Stimulated activated effector memory CD8-positive, alpha-beta T cell treated with anti-CD3 and anti-CD28 coated beads, Interleukin-12 subunit alpha, Interleukin-12 subunit beta, amount 100 ng/mL, for 72 hours (primary cell): ENCODE measurements around the gene HCK.

Experiments used
- ATAC-seq: fragments of 150-1000 bp; cut with Tn5 transposase; 2 replicates; pipeline ENCODE4 v1.10.0; 2021
- DNase-seq, 2 donors: peaks; one replicate each; pipeline ENCODE4 v3.0.0; 2021 to 2022; ENCODE audit warnings: low spot score in 2 of 2
- H3K27ac Mint-ChIP-seq: one replicate; pipeline ENCODE4 v1.8.0; 2022; ENCODE audit warnings: mild to moderate bottlenecking, mixed read lengths
- H3K36me3 Mint-ChIP-seq: one replicate; pipeline ENCODE4 v1.8.0; 2022; ENCODE audit warnings: mild to moderate bottlenecking, mixed read lengths
- H3K4me1 Mint-ChIP-seq: one replicate; pipeline ENCODE4 v1.8.0; 2022; ENCODE audit warnings: mixed read lengths
- H3K4me3 Mint-ChIP-seq: one replicate; pipeline ENCODE4 v1.8.0; 2022; ENCODE audit warnings: mild to moderate bottlenecking, mixed read lengths
- H3K9me3 Mint-ChIP-seq: one replicate; pipeline ENCODE4 v1.8.0; 2022; ENCODE audit warnings: mixed read lengths

HCK gene

GRCh38 chr20:32089637-32090362 lies 37.8 kb downstream of the HCK start:
- ATAC-seq, result no peak
- Mint-ChIP-seq H3K4me1 (peaks cover 11% of the 10 kb centered on the region), H3K27ac (no peak overlapping the region), H3K36me3 (no peaks in the 10 kb centered on the region), H3K4me3 (no peak overlapping the region), H3K9me3 (no peaks in the 10 kb centered on the region)
- DNase-seq, result no peak

- Mint-ChIP-seq H3K36me3 (no peaks in the 10 kb centered on the region), H3K27ac (no peak overlapping the region), H3K4me1 (peaks cover 5% of the 10 kb centered on the region)
These were observed 39.9 kb downstream of the HCK start for GRCh38 chr20:32091888-32092346.

GRCh38 chr20:32098786-32099185 lies 46.7 kb downstream of the HCK start:
- Mint-ChIP-seq H3K36me3 (no peaks in the 10 kb centered on the region), H3K27ac (no peak overlapping the region)
- ATAC-seq, result no peak

More at GRCh38 chr20:32091888-32092346, 39.9 kb downstream of the HCK start:
- DNase-seq (peak; percentile 63 to 87), ATAC-seq (peak; percentile 79)
- Mint-ChIP-seq H3K4me3 (no peak overlapping the region), H3K9me3 (no peaks in the 10 kb centered on the region)

GRCh38 chr20:32108814-32109391 lies 56.9 kb downstream of the HCK start:
- ATAC-seq (no peak), DNase-seq (no peak)
- Mint-ChIP-seq H3K36me3 (peaks cover 24% of the 10 kb centered on the region), H3K9me3 (no peaks in the 10 kb centered on the region), H3K4me3 (peak overlapping the region; percentile 97), H3K27ac (peak overlapping the region; percentile 98), H3K4me1 (peaks cover 31% of the 10 kb centered on the region)

More at GRCh38 chr20:32098786-32099185, 46.7 kb downstream of the HCK start:
- peaks cover 5% of the 10 kb centered on the region for H3K4me1 Mint-ChIP-seq
- H3K9me3 Mint-ChIP-seq, result no peaks in the 10 kb centered on the region
- DNase-seq, result no peak
- no peak overlapping the region for H3K4me3 Mint-ChIP-seq

- peaks cover 38% of the 10 kb centered on the region for H3K4me1 Mint-ChIP-seq
- H3K36me3 Mint-ChIP-seq, result peaks cover 27% of the 10 kb centered on the region
- DNase-seq (peak; percentile 83 to 97), ATAC-seq (peak; percentile 86)
- peak within 1 kb of the TSS; percentile 97 for H3K4me3 Mint-ChIP-seq
- no peaks in the 10 kb centered on the region for H3K9me3 Mint-ChIP-seq
- peak within 1 kb of the TSS; percentile 98 for H3K27ac Mint-ChIP-seq
These were observed 57.5 kb downstream of the HCK start, which contains the start of gene TM9SF4 for GRCh38 chr20:32109392-32110172. Gene TM9SF4, plus strand, starts transcription at chr20:32109714. Its CDS starts 27 bp downstream, at chr20:32109741.

- H3K4me3 Mint-ChIP-seq, result peak overlapping the region; percentile 97
These were observed 58.2 kb downstream of the HCK start for GRCh38 chr20:32110173-32110704.

GRCh38 chr20:32110727-32111126 lies 58.7 kb downstream of the HCK start:
- no peak for DNase-seq
- no peaks in the 10 kb centered on the region for H3K9me3 Mint-ChIP-seq
- peaks cover 39% of the 10 kb centered on the region for H3K36me3 Mint-ChIP-seq
- H3K4me3 Mint-ChIP-seq, result peak overlapping the region; percentile 97
- peak overlapping the region; percentile 98 for H3K27ac Mint-ChIP-seq
- H3K4me1 Mint-ChIP-seq, result peaks cover 47% of the 10 kb centered on the region
- no peak for ATAC-seq

More at GRCh38 chr20:32110173-32110704, 58.2 kb downstream of the HCK start:
- Mint-ChIP-seq H3K9me3 (no peaks in the 10 kb centered on the region), H3K36me3 (peaks cover 34% of the 10 kb centered on the region), H3K27ac (peak overlapping the region; percentile 98), H3K4me1 (peaks cover 44% of the 10 kb centered on the region)
- no peak for DNase-seq
- peak; percentile 56 for ATAC-seq

GRCh38 chr20:32111156-32111686 lies 59.2 kb downstream of the HCK start:
- peak overlapping the region; percentile 97 for H3K4me3 Mint-ChIP-seq
- peaks cover 48% of the 10 kb centered on the region for H3K4me1 Mint-ChIP-seq

GRCh38 chr20:32111753-32112152 lies 59.7 kb downstream of the HCK start:
- peaks cover 53% of the 10 kb centered on the region for H3K4me1 Mint-ChIP-seq
- peaks cover 49% of the 10 kb centered on the region for H3K36me3 Mint-ChIP-seq
- H3K4me3 Mint-ChIP-seq, result peak overlapping the region; percentile 97
- no peak for ATAC-seq
- H3K27ac Mint-ChIP-seq, result peak overlapping the region; percentile 98
- H3K9me3 Mint-ChIP-seq, result no peaks in the 10 kb centered on the region
- no peak for DNase-seq

More at GRCh38 chr20:32111156-32111686, 59.2 kb downstream of the HCK start:
- peaks cover 44% of the 10 kb centered on the region for H3K36me3 Mint-ChIP-seq
- H3K27ac Mint-ChIP-seq, result peak overlapping the region; percentile 98
- DNase-seq (no peak), ATAC-seq (no peak)
- H3K9me3 Mint-ChIP-seq, result no peaks in the 10 kb centered on the region

GRCh38 chr20:32112841-32113240 lies 60.8 kb downstream of the HCK start:
- Mint-ChIP-seq H3K36me3 (peaks cover 54% of the 10 kb centered on the region), H3K27ac (no peak overlapping the region), H3K4me1 (peaks cover 53% of the 10 kb centered on the region), H3K4me3 (no peak overlapping the region), H3K9me3 (no peaks in the 10 kb centered on the region)
- ATAC-seq (peak; percentile 63), DNase-seq (no peak)

GRCh38 chr20:32113591-32114260 lies 61.7 kb downstream of the HCK start:
- Mint-ChIP-seq H3K27ac (no peak overlapping the region), H3K36me3 (peaks cover 54% of the 10 kb centered on the region), H3K4me3 (no peak overlapping the region), H3K4me1 (peaks cover 53% of the 10 kb centered on the region), H3K9me3 (no peaks in the 10 kb centered on the region)
- DNase-seq (no peak), ATAC-seq (no peak)

GRCh38 chr20:32114305-32114960 lies 62.4 kb downstream of the HCK start:
- H3K36me3 Mint-ChIP-seq, result peaks cover 51% of the 10 kb centered on the region
- DNase-seq (no peak), ATAC-seq (no peak)
- peaks cover 53% of the 10 kb centered on the region for H3K4me1 Mint-ChIP-seq
- H3K9me3 Mint-ChIP-seq, result no peaks in the 10 kb centered on the region
- H3K4me3 Mint-ChIP-seq, result no peak overlapping the region
- H3K27ac Mint-ChIP-seq, result no peak overlapping the region

- H3K9me3 Mint-ChIP-seq, result no peaks in the 10 kb centered on the region
- no peak overlapping the region for H3K4me3 Mint-ChIP-seq
- no peak overlapping the region for H3K27ac Mint-ChIP-seq
- peaks cover 50% of the 10 kb centered on the region for H3K4me1 Mint-ChIP-seq
- H3K36me3 Mint-ChIP-seq, result peaks cover 42% of the 10 kb centered on the region
- no peak for DNase-seq
- no peak for ATAC-seq
These were observed 63.2 kb downstream of the HCK start for GRCh38 chr20:32115211-32115767.

GRCh38 chr20:32116079-32116521 lies 64.1 kb downstream of the HCK start:
- H3K4me1 Mint-ChIP-seq, result peaks cover 44% of the 10 kb centered on the region
- no peak overlapping the region for H3K4me3 Mint-ChIP-seq
- H3K27ac Mint-ChIP-seq, result no peak overlapping the region
- no peaks in the 10 kb centered on the region for H3K9me3 Mint-ChIP-seq
- ATAC-seq, result no peak
- DNase-seq, result no peak
- peaks cover 39% of the 10 kb centered on the region for H3K36me3 Mint-ChIP-seq
